Keratinocyte (primary cell): ENCODE data around the gene EXOC6B. TPM values are rescaled to one million over a fixed set of nuclear protein-coding genes. Genes with fewer than 3 reads are reported as not detected.

ENCODE experiments used
- DNase-seq: peaks from one replicate; pipeline ENCODE4 v3.0.0-alpha.2; 2011; ENCODE audit warnings: low read depth, missing footprints, low spot score
- FAIRE-seq: peaks from 2 replicates; lab custom pipeline; 2011; peaks lifted over from hg19 to GRCh38; lab: Jason Lieb, UNC
- H2AFZ ChIP-seq: 2 replicates; pipeline ENCODE4 v1.6.0; 2012; ENCODE audit warnings: low read length, control low read depth, inconsistent platforms; ENCODE audit not compliant: control insufficient read depth
- H3K27ac ChIP-seq: 2 replicates; pipeline ENCODE4 v1.5.1; 2011; ENCODE audit warnings: low read length; ENCODE audit not compliant: control insufficient read depth, insufficient read depth
- H3K27me3 ChIP-seq: 3 replicates; pipeline ENCODE4 v1.6.0; 2011; ENCODE audit warnings: low read length; ENCODE audit not compliant: control insufficient read depth, insufficient read depth; ENCODE audit errors: extremely low read depth
- H3K36me3 ChIP-seq, 2 experiments: 2 replicates in 1 of 2; 3 replicates in 1 of 2; pipeline ENCODE4 v1.5.1; 2011; ENCODE audit warnings: low read length in 2 of 2, mild to moderate bottlenecking in 1 of 2; ENCODE audit not compliant: control insufficient read depth in 2 of 2, insufficient read depth in 2 of 2; ENCODE audit errors: extremely low read depth in 1 of 2
- H3K4me1 ChIP-seq: 3 replicates; pipeline ENCODE4 v1.5.1; 2011; ENCODE audit warnings: low read length; ENCODE audit not compliant: control insufficient read depth, insufficient read depth; ENCODE audit errors: extremely low read depth
- H3K4me2 ChIP-seq: 3 replicates; pipeline ENCODE4 v1.6.0; 2011; ENCODE audit warnings: low read depth, low read length; ENCODE audit not compliant: control insufficient read depth, insufficient read depth; ENCODE audit errors: extremely low read depth
- H3K4me3 ChIP-seq, 3 experiments: fragments of 200-600 bp in 1 of 3; sonication (generic) in 1 of 3; 2 replicates in 2 of 3; 3 replicates in 1 of 3; pipeline ENCODE4 v1.5.1; 2011 to 2016; ENCODE audit warnings: low read length in 3 of 3, mild to moderate bottlenecking in 3 of 3, control low read depth in 2 of 3, inconsistent platforms in 1 of 3, low read depth in 1 of 3, mixed read lengths in 1 of 3, mixed run types in 1 of 3, moderate library complexity in 1 of 3; ENCODE audit not compliant: control insufficient read depth in 2 of 3, insufficient read depth in 2 of 3; ENCODE audit errors: extremely low read depth in 1 of 3
- H3K79me2 ChIP-seq: 2 replicates; pipeline ENCODE4 v1.6.0; 2012; ENCODE audit warnings: low read length; ENCODE audit not compliant: control insufficient read depth, insufficient read depth
- H3K9ac ChIP-seq: 3 replicates; pipeline ENCODE4 v1.6.0; 2011; ENCODE audit warnings: low read length; ENCODE audit not compliant: control insufficient read depth, insufficient read depth; ENCODE audit errors: extremely low read depth
- H3K9me1 ChIP-seq: 3 replicates; pipeline ENCODE4 v1.6.0; 2011; ENCODE audit warnings: low read length; ENCODE audit not compliant: control insufficient read depth, insufficient read depth; ENCODE audit errors: extremely low read depth
- H3K9me3 ChIP-seq: 2 replicates; pipeline ENCODE4 v1.5.1; 2012; ENCODE audit warnings: low read depth, low read length; ENCODE audit not compliant: control insufficient read depth
- H4K20me1 ChIP-seq: 3 replicates; pipeline ENCODE4 v1.6.0; 2011; ENCODE audit warnings: low read length; ENCODE audit not compliant: control insufficient read depth, insufficient read depth; ENCODE audit errors: extremely low read depth
- EZH2 ChIP-seq: IDR thresholded peaks from one replicate; pipeline ENCODE4 v1.6.1; 2012; ENCODE audit warnings: inconsistent platforms, mild to moderate bottlenecking, low read length, moderate library complexity
- dilution Hi-C: fragments of 300-500 bp; cut with MboI; formaldehyde crosslinking; loops from one replicate; pipeline ENCODE4 v1.7.0; 2020; ENCODE audit warnings: low sequenced_read_pairs; ENCODE audit not compliant: extremely low pct_ligation_motif_present
- polyA plus RNA-seq, 5 experiments: library from polyadenylated mRNA; depleted of rRNA in 3 of 5; stranded (reverse) in 3 of 5; stranded (forward) in 1 of 5; unstranded in 1 of 5; fragments of >200 nt; gene quantifications; 1 replicate in 1 of 5; 2 replicates in 3 of 5; 3 replicates in 1 of 5; pipeline versions ENCODE4 v1.2.1 to v1.2.3, GENCODE V29; 2011 to 2012; ENCODE audit warnings: missing spikeins in 2 of 5, low read depth in 1 of 5, low replicate concordance in 1 of 5
- TF ChIP-seq, protein P1 (sequence below), 3 experiments: IDR thresholded peaks in 1 of 3; conservative IDR thresholded peaks in 1 of 3; optimal IDR thresholded peaks in 1 of 3; 2 replicates in 2 of 3; 3 replicates in 1 of 3; pipeline versions ENCODE3 to v1.5.1; 2011; ENCODE audit warnings: low read length in 3 of 3, mild to moderate bottlenecking in 3 of 3, moderate library complexity in 2 of 3, control low read depth in 1 of 3, inconsistent platforms in 1 of 3; ENCODE audit not compliant: insufficient read depth in 2 of 3; ENCODE audit errors: extremely low read depth in 1 of 3

Gene EXOC6B
- polyA plus RNA-seq, 1 donor (not counting 4 experiments of a cell fraction or from before 2014, with no cell fraction given), result 37.3 TPM

DNA sequence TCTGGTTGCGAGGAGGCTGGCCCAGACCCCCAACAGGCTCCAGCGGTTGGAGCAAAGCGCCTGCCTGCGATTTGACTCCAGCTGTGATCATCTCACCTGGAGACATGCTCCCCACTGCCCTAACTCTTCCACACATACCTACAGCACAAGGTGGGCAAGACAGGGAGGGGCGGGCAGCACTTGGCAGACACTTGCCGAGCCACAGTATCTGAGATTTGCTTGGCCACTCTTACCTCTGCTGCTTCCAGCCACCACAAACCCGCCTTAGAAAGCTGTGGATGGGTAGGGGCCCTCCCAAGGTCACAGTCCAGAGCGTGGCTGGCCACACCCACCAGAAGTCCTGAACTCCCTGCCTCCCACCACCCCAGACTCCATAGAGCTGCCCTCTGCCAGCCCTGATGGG lies 686.4 kb downstream of the EXOC6B start:
- Histone ChIP-seq H2AFZ (no peak overlapping the region), H3K9me1 (no peaks in the 10 kb centered on the region), H4K20me1 (no peaks in the 10 kb centered on the region), H3K4me3 (no peak overlapping the region), H3K9ac (no peak overlapping the region), H3K4me1 (peaks cover 9% of the 10 kb centered on the region), H3K79me2 (no peaks in the 10 kb centered on the region), H3K27ac (no peak overlapping the region), H3K36me3 (no peaks in the 10 kb centered on the region), H3K9me3 (no peaks in the 10 kb centered on the region), H3K4me2 (no peak overlapping the region), H3K27me3 (peaks cover 15% of the 10 kb centered on the region)
- dilution Hi-C loops, result no loop called here
- TF ChIP-seq EZH2, result no peak
- TF ChIP-seq, protein P1, sequence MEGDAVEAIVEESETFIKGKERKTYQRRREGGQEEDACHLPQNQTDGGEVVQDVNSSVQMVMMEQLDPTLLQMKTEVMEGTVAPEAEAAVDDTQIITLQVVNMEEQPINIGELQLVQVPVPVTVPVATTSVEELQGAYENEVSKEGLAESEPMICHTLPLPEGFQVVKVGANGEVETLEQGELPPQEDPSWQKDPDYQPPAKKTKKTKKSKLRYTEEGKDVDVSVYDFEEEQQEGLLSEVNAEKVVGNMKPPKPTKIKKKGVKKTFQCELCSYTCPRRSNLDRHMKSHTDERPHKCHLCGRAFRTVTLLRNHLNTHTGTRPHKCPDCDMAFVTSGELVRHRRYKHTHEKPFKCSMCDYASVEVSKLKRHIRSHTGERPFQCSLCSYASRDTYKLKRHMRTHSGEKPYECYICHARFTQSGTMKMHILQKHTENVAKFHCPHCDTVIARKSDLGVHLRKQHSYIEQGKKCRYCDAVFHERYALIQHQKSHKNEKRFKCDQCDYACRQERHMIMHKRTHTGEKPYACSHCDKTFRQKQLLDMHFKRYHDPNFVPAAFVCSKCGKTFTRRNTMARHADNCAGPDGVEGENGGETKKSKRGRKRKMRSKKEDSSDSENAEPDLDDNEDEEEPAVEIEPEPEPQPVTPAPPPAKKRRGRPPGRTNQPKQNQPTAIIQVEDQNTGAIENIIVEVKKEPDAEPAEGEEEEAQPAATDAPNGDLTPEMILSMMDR (optimal IDR thresholded peaks at IDR 0.05 in 1 of 3, IDR thresholded peaks at IDR 0.05 in 1 of 3, conservative IDR thresholded peaks at IDR 0.05 in 1 of 3; ENCODE audit: extremely low read depth in 1 of 3, insufficient read depth in 2 of 3, low read length in 3 of 3), result no peak
- FAIRE-seq (no peak), DNase-seq (no peak)

DNA sequence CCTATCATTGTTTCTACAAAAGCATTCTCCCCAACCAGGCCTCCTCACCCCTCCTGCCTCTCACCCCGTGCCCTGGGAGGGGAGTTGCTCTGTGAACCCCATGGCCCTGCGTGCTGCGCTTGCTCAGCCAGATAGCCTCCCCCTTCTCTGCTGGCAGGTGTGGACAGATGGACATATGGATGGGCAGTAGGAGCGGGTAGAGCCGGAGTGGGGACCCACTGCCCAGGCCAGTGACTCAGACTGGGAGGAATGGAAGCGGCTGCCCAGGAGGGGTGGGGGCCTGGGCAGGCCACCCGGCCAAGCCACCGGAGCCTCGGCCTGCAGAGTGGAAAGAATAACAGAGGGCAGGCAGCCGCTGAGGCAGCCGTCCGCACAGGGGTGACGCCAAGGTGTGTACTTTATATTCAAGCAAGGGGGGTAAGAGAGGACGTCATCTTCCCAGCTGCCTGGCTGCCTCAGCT lies 686.9 kb downstream of the EXOC6B start:
- no peak for FAIRE-seq
- Histone ChIP-seq H3K36me3 (no peaks in the 10 kb centered on the region), H3K9ac (no peak overlapping the region), H4K20me1 (no peaks in the 10 kb centered on the region), H3K4me1 (peaks cover 9% of the 10 kb centered on the region), H2AFZ (no peak overlapping the region), H3K27ac (no peak overlapping the region), H3K27me3 (peaks cover 12% of the 10 kb centered on the region), H3K9me3 (no peaks in the 10 kb centered on the region), H3K79me2 (no peaks in the 10 kb centered on the region), H3K4me2 (no peak overlapping the region), H3K4me3 (no peak overlapping the region), H3K9me1 (no peaks in the 10 kb centered on the region)
- dilution Hi-C loops, result no loop called here
- no peak for DNase-seq
- TF ChIP-seq EZH2, result no peak
- TF ChIP-seq, protein P1 (optimal IDR thresholded peaks at IDR 0.05 in 1 of 3, IDR thresholded peaks at IDR 0.05 in 1 of 3, conservative IDR thresholded peaks at IDR 0.05 in 1 of 3; ENCODE audit: extremely low read depth in 1 of 3, insufficient read depth in 2 of 3, low read length in 3 of 3), result no peak
